HepG2 (cell line): Measurements from ENCODE around the gene TUBGCP6.

ENCODE experiments used
- CCDC6 ChIP-seq: sonication (generic); formaldehyde crosslinking; IDR thresholded peaks from 2 replicates; pipeline ENCODE4 v1.8.1; 2022; ENCODE audit warnings: mild to moderate bottlenecking, missing genetic modification reagents, moderate library complexity
- JUND ChIP-seq: sonication (generic); formaldehyde crosslinking; IDR thresholded peaks from 2 replicates; pipeline ENCODE4 v1.8.0; 2022; ENCODE audit warnings: mild to moderate bottlenecking, missing genetic modification reagents
- ZNF318 ChIP-seq: sonication (generic); formaldehyde crosslinking; IDR thresholded peaks from 2 replicates; pipeline ENCODE4 v1.4.0; 2020; ENCODE audit warnings: mild to moderate bottlenecking, missing genetic modification reagents

- TF ChIP-seq CCDC6 (CRISPR knock-in tag) (no peak), JUND (CRISPR knock-in tag) (no peak), ZNF318 (CRISPR knock-in tag) (no peak)
Observed at GRCh38 chr22:50209893-50210292, 34.9 kb downstream of the TUBGCP6 start.
